HG03064 (cell line): ENCODE measurements around the gene HAND2.
A peak's percentile ranks its signal among the peaks of the same experiment; 100 is the strongest.

Source experiments
- ATAC-seq: cut with Tn5 transposase; IDR thresholded peaks from one replicate; pipeline ENCODE4 v1.9.1; 2021; ENCODE audit warnings: low read depth; ENCODE audit not compliant: unreplicated experiment

HAND2 gene

GRCh38 chr4:173521467-173522159 is 8.4 kb downstream of the HAND2 start:
- ATAC-seq = no peak

- ATAC-seq = no peak
These were observed 9.0 kb downstream of the HAND2 start for GRCh38 chr4:173520921-173521466.

GRCh38 chr4:173519111-173520101 is 10.6 kb downstream of the HAND2 start:
- ATAC-seq = no peak

GRCh38 chr4:173518425-173519102 is 11.5 kb downstream of the HAND2 start:
- ATAC-seq = no peak

- peak; percentile 49 for ATAC-seq
These were observed 12.1 kb downstream of the HAND2 start for GRCh38 chr4:173517781-173518424.

GRCh38 chr4:173516621-173517524 is 13.2 kb downstream of the HAND2 start:
- ATAC-seq = no peak

- no peak for ATAC-seq
These were observed 14.6 kb downstream of the HAND2 start for GRCh38 chr4:173515458-173515857.

GRCh38 chr4:173514641-173515217 is 15.3 kb downstream of the HAND2 start:
- no peak for ATAC-seq

GRCh38 chr4:173513651-173514050 is 16.4 kb downstream of the HAND2 start:
- ATAC-seq = no peak

GRCh38 chr4:173511787-173512361 is 18.2 kb downstream of the HAND2 start:
- no peak for ATAC-seq

- ATAC-seq = peak; percentile 34
These were observed 20.7 kb downstream of the HAND2 start for GRCh38 chr4:173509036-173510001.

- no peak for ATAC-seq
These were observed 21.5 kb downstream of the HAND2 start for GRCh38 chr4:173508386-173509035.

- ATAC-seq = no peak
These were observed 22.3 kb downstream of the HAND2 start for GRCh38 chr4:173507471-173508385.

- peak; percentile 10 for ATAC-seq
These were observed 23.3 kb downstream of the HAND2 start for GRCh38 chr4:173506597-173507211.

GRCh38 chr4:173505924-173506518 is 24.0 kb downstream of the HAND2 start:
- peak; percentile 74 for ATAC-seq
